HepG2 (cell line): ENCODE measurements around the gene GPR42. TPM values are rescaled to one million over a fixed set of nuclear protein-coding genes. Genes with fewer than 3 reads are reported as not detected.

Experiments used
- GABPB1 ChIP-seq: IDR thresholded peaks from 2 replicates; pipeline ENCODE4 v1.6.1; 2016; ENCODE audit warnings: mild to moderate bottlenecking, missing genetic modification reagents, moderate library complexity, missing compliant biosample characterization
- GTF2F1 ChIP-seq: fragments of 150-350 bp; IDR thresholded peaks from 2 replicates; pipeline ENCODE4 v1.6.1; 2014; ENCODE audit warnings: low read length
- HMG20B ChIP-seq: conservative IDR thresholded peaks from 2 replicates; pipeline ENCODE4 v1.6.1; 2016; ENCODE audit warnings: missing genetic modification reagents, missing compliant biosample characterization
- HOMEZ ChIP-seq: IDR thresholded peaks from 2 replicates; pipeline ENCODE4 v1.6.1; 2016; ENCODE audit warnings: low read depth
- MXD1 ChIP-seq: sonication (generic); formaldehyde crosslinking; IDR thresholded peaks from 2 replicates; pipeline ENCODE4 v1.4.0; 2020; ENCODE audit warnings: mild to moderate bottlenecking, missing genetic modification reagents
- PITX1 ChIP-seq: sonication (generic); formaldehyde crosslinking; IDR thresholded peaks from 2 replicates; pipeline ENCODE4 v1.5.1; 2020; ENCODE audit warnings: mild to moderate bottlenecking, missing genetic modification reagents
- SNRNP70 ChIP-seq: fragments of 200-400 bp; formaldehyde crosslinking; IDR thresholded peaks from 2 replicates; pipeline ENCODE4 v1.6.1; 2017; ENCODE audit warnings: mild to moderate bottlenecking, low read depth, low read length, moderate library complexity
- SRY ChIP-seq: sonication (generic); formaldehyde crosslinking; IDR thresholded peaks from 2 replicates; pipeline ENCODE4 v1.8.0; 2022; ENCODE audit warnings: mild to moderate bottlenecking, missing genetic modification reagents
- TCF7 ChIP-seq: sonication (generic); IDR thresholded peaks from 2 replicates; pipeline ENCODE4 v1.6.1; 2016; ENCODE audit warnings: antibody characterized with exemption, low read depth
- XRCC5 ChIP-seq: fragments of 200-400 bp; formaldehyde crosslinking; optimal IDR thresholded peaks from 2 replicates; pipeline ENCODE3; 2017; ENCODE audit warnings: mild to moderate bottlenecking, low read length
- ZBTB39 ChIP-seq: sonication (generic); formaldehyde crosslinking; IDR thresholded peaks from 2 replicates; pipeline ENCODE4 v1.5.0; 2020; ENCODE audit warnings: missing genetic modification reagents
- ZMYM2 ChIP-seq: sonication (generic); formaldehyde crosslinking; IDR thresholded peaks from 2 replicates; pipeline ENCODE4 v1.8.0; 2022; ENCODE audit warnings: mild to moderate bottlenecking, missing genetic modification reagents
- ZNF205 ChIP-seq: IDR thresholded peaks from 2 replicates; pipeline ENCODE4 v1.6.1; 2018; ENCODE audit warnings: missing biosample characterization, missing genetic modification reagents
- ZNF343 ChIP-seq: sonication (generic); formaldehyde crosslinking; IDR thresholded peaks from 2 replicates; pipeline ENCODE4 v1.4.0; 2020; ENCODE audit warnings: mild to moderate bottlenecking, missing genetic modification reagents
- ZNF550 ChIP-seq: sonication (generic); formaldehyde crosslinking; IDR thresholded peaks from 2 replicates; pipeline ENCODE4 v1.4.0; 2020; ENCODE audit warnings: mild to moderate bottlenecking, missing genetic modification reagents, borderline replicate concordance
- polyA plus RNA-seq, 8 experiments: library from polyadenylated mRNA; depleted of rRNA in 3 of 8; stranded (reverse) in 7 of 8; unstranded in 1 of 8; fragments of >200 nt; fragmentation: Illumina TruSeq in 4 of 8; extraction: Trizol in 4 of 8; gene quantifications; 2 replicates each; pipeline versions ENCODE4 v1.2.1 to v1.2.3, GENCODE V29; 2011 to 2016; ENCODE audit warnings: low read depth in 4 of 8, missing spikeins in 1 of 8, mixed read lengths in 1 of 8; ENCODE audit not compliant: insufficient read depth in 1 of 8
- total RNA-seq, 5 experiments: library from RNA; depleted of rRNA; stranded (reverse); fragments of >200 nt; fragmentation: Illumina TruSeq; extraction: Trizol; gene quantifications; 2 replicates each; pipeline ENCODE4 v1.2.3, GENCODE V29; 2016; ENCODE audit warnings: low read depth in 1 of 5
- TF ChIP-seq, protein P1 (sequence below), 2 experiments: sonication (generic) in 1 of 2; formaldehyde crosslinking in 1 of 2; IDR thresholded peaks; 2 replicates each; pipeline versions ENCODE4 v1.5.1 to v1.6.1; 2011 to 2020; ENCODE audit warnings: borderline replicate concordance in 1 of 2, low read depth in 1 of 2, low read length in 1 of 2, mild to moderate bottlenecking in 1 of 2, missing genetic modification reagents in 1 of 2, moderate library complexity in 1 of 2
- TF ChIP-seq, protein P2 (sequence below): IDR thresholded peaks from 2 replicates; pipeline ENCODE4 v1.6.1; 2016; ENCODE audit warnings: missing compliant biosample characterization, missing genetic modification reagents, borderline replicate concordance
- TF ChIP-seq, protein P3 (sequence below): sonication (generic); formaldehyde crosslinking; IDR thresholded peaks from 2 replicates; pipeline ENCODE4 v1.4.0; 2020; ENCODE audit warnings: mild to moderate bottlenecking, missing genetic modification reagents

The GPR42 gene
- total and polyA plus RNA-seq, 2 of the 13 experiments (the other 11 are each of a cell fraction or from before 2014, with no cell fraction given), result not detected

GRCh38 chr19:35380450-35381124 lies 9.7 kb downstream of the GPR42 start (continued):
- TF ChIP-seq ZNF343 (CRISPR knock-in tag) (no peak), SNRNP70 (no peak), ZNF550 (CRISPR knock-in tag) (no peak), ZMYM2 (CRISPR knock-in tag) (no peak), HMG20B (no peak), PITX1 (peak; percentile 84), ZNF205 (no peak), GABPB1 (CRISPR knock-in tag) (no peak), TCF7 (peak; percentile 87), ZBTB39 (CRISPR knock-in tag) (no peak), SRY (CRISPR knock-in tag) (no peak), MXD1 (CRISPR knock-in tag) (no peak), XRCC5 (no peak), GTF2F1 (no peak), HOMEZ (CRISPR knock-in tag) (peak; percentile 43; the same call in 1 of the 2 replicates)
- TF ChIP-seq, protein P1, sequence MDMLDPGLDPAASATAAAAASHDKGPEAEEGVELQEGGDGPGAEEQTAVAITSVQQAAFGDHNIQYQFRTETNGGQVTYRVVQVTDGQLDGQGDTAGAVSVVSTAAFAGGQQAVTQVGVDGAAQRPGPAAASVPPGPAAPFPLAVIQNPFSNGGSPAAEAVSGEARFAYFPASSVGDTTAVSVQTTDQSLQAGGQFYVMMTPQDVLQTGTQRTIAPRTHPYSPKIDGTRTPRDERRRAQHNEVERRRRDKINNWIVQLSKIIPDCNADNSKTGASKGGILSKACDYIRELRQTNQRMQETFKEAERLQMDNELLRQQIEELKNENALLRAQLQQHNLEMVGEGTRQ (IDR thresholded peaks at IDR 0.05; ENCODE audit: low read depth, low read length), result no peak
- TF ChIP-seq, protein P1 (CRISPR knock-in tag; IDR thresholded peaks at IDR 0.05; ENCODE audit: borderline replicate concordance), result no peak
- TF ChIP-seq, protein P2, sequence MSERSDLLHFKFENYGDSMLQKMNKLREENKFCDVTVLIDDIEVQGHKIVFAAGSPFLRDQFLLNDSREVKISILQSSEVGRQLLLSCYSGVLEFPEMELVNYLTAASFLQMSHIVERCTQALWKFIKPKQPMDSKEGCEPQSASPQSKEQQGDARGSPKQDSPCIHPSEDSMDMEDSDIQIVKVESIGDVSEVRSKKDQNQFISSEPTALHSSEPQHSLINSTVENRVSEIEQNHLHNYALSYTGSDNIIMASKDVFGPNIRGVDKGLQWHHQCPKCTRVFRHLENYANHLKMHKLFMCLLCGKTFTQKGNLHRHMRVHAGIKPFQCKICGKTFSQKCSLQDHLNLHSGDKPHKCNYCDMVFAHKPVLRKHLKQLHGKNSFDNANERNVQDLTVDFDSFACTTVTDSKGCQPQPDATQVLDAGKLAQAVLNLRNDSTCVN (CRISPR knock-in tag), result no peak
- TF ChIP-seq, protein P3, sequence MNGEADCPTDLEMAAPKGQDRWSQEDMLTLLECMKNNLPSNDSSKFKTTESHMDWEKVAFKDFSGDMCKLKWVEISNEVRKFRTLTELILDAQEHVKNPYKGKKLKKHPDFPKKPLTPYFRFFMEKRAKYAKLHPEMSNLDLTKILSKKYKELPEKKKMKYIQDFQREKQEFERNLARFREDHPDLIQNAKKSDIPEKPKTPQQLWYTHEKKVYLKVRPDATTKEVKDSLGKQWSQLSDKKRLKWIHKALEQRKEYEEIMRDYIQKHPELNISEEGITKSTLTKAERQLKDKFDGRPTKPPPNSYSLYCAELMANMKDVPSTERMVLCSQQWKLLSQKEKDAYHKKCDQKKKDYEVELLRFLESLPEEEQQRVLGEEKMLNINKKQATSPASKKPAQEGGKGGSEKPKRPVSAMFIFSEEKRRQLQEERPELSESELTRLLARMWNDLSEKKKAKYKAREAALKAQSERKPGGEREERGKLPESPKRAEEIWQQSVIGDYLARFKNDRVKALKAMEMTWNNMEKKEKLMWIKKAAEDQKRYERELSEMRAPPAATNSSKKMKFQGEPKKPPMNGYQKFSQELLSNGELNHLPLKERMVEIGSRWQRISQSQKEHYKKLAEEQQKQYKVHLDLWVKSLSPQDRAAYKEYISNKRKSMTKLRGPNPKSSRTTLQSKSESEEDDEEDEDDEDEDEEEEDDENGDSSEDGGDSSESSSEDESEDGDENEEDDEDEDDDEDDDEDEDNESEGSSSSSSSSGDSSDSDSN (CRISPR knock-in tag), result no peak
